ENCODE measurements around the gene SEMA3F. TPM values are rescaled to one million over a fixed set of nuclear protein-coding genes. Genes with fewer than 3 reads are reported as not detected.

SEMA3F gene
- total and polyA plus RNA-seq, 5 donors from 2014 or later = 0.52 TPM; not detected in 4

GRCh38 chr3:50181985-50182384 is 26.9 kb downstream of the SEMA3F start:
- no peaks in the 10 kb centered on the region for H3K4me1 ChIP-seq (ENCODE audit: control insufficient read depth, insufficient read depth, low read length, poor library complexity, severe bottlenecking)
- H3K36me3 ChIP-seq (ENCODE audit: control insufficient read depth, insufficient read depth, low read length) = no peaks in the 10 kb centered on the region
- no peak overlapping the region for H3K4me3 Mint-ChIP-seq
- ATAC-seq (ENCODE audit: low read depth in 2 of 2) = no peak
- H3K9me3 Mint-ChIP-seq = peaks cover 0 to 2% (median 0%) of the 10 kb centered on the region in 7 donors
- no peaks in the 10 kb centered on the region for H3K9me3 ChIP-seq (ENCODE audit: control insufficient read depth in 2 of 2, low read length in 2 of 2)
- H3K4me1 Mint-ChIP-seq = no peaks in the 10 kb centered on the region
- peaks cover 7% of the 10 kb centered on the region for H3K27me3 Mint-ChIP-seq
- no peak overlapping the region for H3K27ac Mint-ChIP-seq
- no peaks in the 10 kb centered on the region for H3K36me3 Mint-ChIP-seq
- no peak for DNase-seq
- H3K27me3 ChIP-seq (ENCODE audit: control insufficient read depth, insufficient read depth, low read length) = no peaks in the 10 kb centered on the region
- no peak overlapping the region for H3K27ac ChIP-seq (ENCODE audit: insufficient read depth, low read length, poor library complexity, severe bottlenecking)
- H3K4me3 ChIP-seq (ENCODE audit: low read depth, low read length) = no peak overlapping the region

- H3K27ac Mint-ChIP-seq = no peak overlapping the region
- no peak for DNase-seq
- peaks cover 7% of the 10 kb centered on the region for H3K27me3 Mint-ChIP-seq
- Histone ChIP-seq H3K27ac (ENCODE audit: insufficient read depth, low read length, poor library complexity, severe bottlenecking) (no peak overlapping the region), H3K4me3 (ENCODE audit: low read depth, low read length) (no peak overlapping the region), H3K27me3 (ENCODE audit: control insufficient read depth, insufficient read depth, low read length) (no peaks in the 10 kb centered on the region), H3K4me1 (ENCODE audit: control insufficient read depth, insufficient read depth, low read length, poor library complexity, severe bottlenecking) (no peaks in the 10 kb centered on the region), H3K9me3 (ENCODE audit: control insufficient read depth in 2 of 2, low read length in 2 of 2) (no peaks in the 10 kb centered on the region), H3K36me3 (ENCODE audit: control insufficient read depth, insufficient read depth, low read length) (no peaks in the 10 kb centered on the region)
- no peaks in the 10 kb centered on the region for H3K4me1 Mint-ChIP-seq
- no peak for ATAC-seq (ENCODE audit: low read depth in 2 of 2)
- H3K36me3 Mint-ChIP-seq = no peaks in the 10 kb centered on the region
- H3K4me3 Mint-ChIP-seq = no peak overlapping the region
- H3K9me3 Mint-ChIP-seq = peaks cover 0 to 2% (median 0%) of the 10 kb centered on the region in 7 donors
Measured at GRCh38 chr3:50182533-50183099, 27.5 kb downstream of the SEMA3F start.

- ATAC-seq (ENCODE audit: low read depth in 2 of 2) (no peak), DNase-seq (no peak)
- no peaks in the 10 kb centered on the region for H3K9me3 ChIP-seq (ENCODE audit: control insufficient read depth in 2 of 2, low read length in 2 of 2)
- Mint-ChIP-seq H3K4me3 (no peak overlapping the region), H3K27me3 (peaks cover 7% of the 10 kb centered on the region), H3K4me1 (no peaks in the 10 kb centered on the region), H3K9me3 (peaks cover 0 to 2% (median 0%) of the 10 kb centered on the region in 7 donors), H3K27ac (no peak overlapping the region), H3K36me3 (no peaks in the 10 kb centered on the region)
- H3K4me3 ChIP-seq (ENCODE audit: low read depth, low read length) = no peak overlapping the region
- H3K4me1 ChIP-seq (ENCODE audit: control insufficient read depth, insufficient read depth, low read length, poor library complexity, severe bottlenecking) = no peaks in the 10 kb centered on the region
- no peaks in the 10 kb centered on the region for H3K36me3 ChIP-seq (ENCODE audit: control insufficient read depth, insufficient read depth, low read length)
- H3K27ac ChIP-seq (ENCODE audit: insufficient read depth, low read length, poor library complexity, severe bottlenecking) = no peak overlapping the region
- H3K27me3 ChIP-seq (ENCODE audit: control insufficient read depth, insufficient read depth, low read length) = no peaks in the 10 kb centered on the region
Measured at GRCh38 chr3:50183755-50184154, 28.6 kb downstream of the SEMA3F start.

GRCh38 chr3:50184242-50184978 is 29.3 kb downstream of the SEMA3F start:
- no peak overlapping the region for H3K27ac Mint-ChIP-seq
- peaks cover 11% of the 10 kb centered on the region for H3K27me3 Mint-ChIP-seq
- no peaks in the 10 kb centered on the region for H3K4me1 ChIP-seq (ENCODE audit: control insufficient read depth, insufficient read depth, low read length, poor library complexity, severe bottlenecking)
- ATAC-seq (ENCODE audit: low read depth in 2 of 2) = no peak
- no peak for DNase-seq
- no peak overlapping the region for H3K4me3 ChIP-seq (ENCODE audit: low read depth, low read length)
- peaks cover 0 to 2% (median 0%) of the 10 kb centered on the region in 7 donors for H3K9me3 Mint-ChIP-seq
- H3K9me3 ChIP-seq (ENCODE audit: control insufficient read depth in 2 of 2, low read length in 2 of 2) = no peaks in the 10 kb centered on the region
- H3K27ac ChIP-seq (ENCODE audit: insufficient read depth, low read length, poor library complexity, severe bottlenecking) = no peak overlapping the region
- H3K4me1 Mint-ChIP-seq = no peaks in the 10 kb centered on the region
- H3K36me3 ChIP-seq (ENCODE audit: control insufficient read depth, insufficient read depth, low read length) = no peaks in the 10 kb centered on the region
- H3K27me3 ChIP-seq (ENCODE audit: control insufficient read depth, insufficient read depth, low read length) = no peaks in the 10 kb centered on the region
- H3K36me3 Mint-ChIP-seq = no peaks in the 10 kb centered on the region
- H3K4me3 Mint-ChIP-seq = no peak overlapping the region

GRCh38 chr3:50185230-50185629 is 30.1 kb downstream of the SEMA3F start:
- Mint-ChIP-seq H3K36me3 (no peaks in the 10 kb centered on the region), H3K9me3 (peaks cover 0 to 2% (median 0%) of the 10 kb centered on the region in 7 donors), H3K4me3 (no peak overlapping the region), H3K27ac (no peak overlapping the region), H3K27me3 (peaks cover 8% of the 10 kb centered on the region), H3K4me1 (no peaks in the 10 kb centered on the region)
- no peaks in the 10 kb centered on the region for H3K36me3 ChIP-seq (ENCODE audit: control insufficient read depth, insufficient read depth, low read length)
- no peak for ATAC-seq (ENCODE audit: low read depth in 2 of 2)
- no peak for DNase-seq
- H3K27me3 ChIP-seq (ENCODE audit: control insufficient read depth, insufficient read depth, low read length) = no peaks in the 10 kb centered on the region
- H3K4me3 ChIP-seq (ENCODE audit: low read depth, low read length) = no peak overlapping the region
- H3K4me1 ChIP-seq (ENCODE audit: control insufficient read depth, insufficient read depth, low read length, poor library complexity, severe bottlenecking) = no peaks in the 10 kb centered on the region
- no peaks in the 10 kb centered on the region for H3K9me3 ChIP-seq (ENCODE audit: control insufficient read depth in 2 of 2, low read length in 2 of 2)
- H3K27ac ChIP-seq (ENCODE audit: insufficient read depth, low read length, poor library complexity, severe bottlenecking) = no peak overlapping the region

GRCh38 chr3:50186096-50186495 is 31.0 kb downstream of the SEMA3F start:
- Mint-ChIP-seq H3K27me3 (peaks cover 4% of the 10 kb centered on the region), H3K9me3 (peaks cover 0 to 2% (median 0%) of the 10 kb centered on the region in 7 donors), H3K27ac (no peak overlapping the region), H3K4me3 (no peak overlapping the region), H3K36me3 (no peaks in the 10 kb centered on the region), H3K4me1 (no peaks in the 10 kb centered on the region)
- Histone ChIP-seq H3K27ac (ENCODE audit: insufficient read depth, low read length, poor library complexity, severe bottlenecking) (no peak overlapping the region), H3K4me3 (ENCODE audit: low read depth, low read length) (no peak overlapping the region), H3K4me1 (ENCODE audit: control insufficient read depth, insufficient read depth, low read length, poor library complexity, severe bottlenecking) (no peaks in the 10 kb centered on the region), H3K9me3 (ENCODE audit: control insufficient read depth in 2 of 2, low read length in 2 of 2) (no peaks in the 10 kb centered on the region), H3K36me3 (ENCODE audit: control insufficient read depth, insufficient read depth, low read length) (no peaks in the 10 kb centered on the region), H3K27me3 (ENCODE audit: control insufficient read depth, insufficient read depth, low read length) (no peaks in the 10 kb centered on the region)
- ATAC-seq (ENCODE audit: low read depth in 2 of 2) (no peak), DNase-seq (no peak)

- Histone ChIP-seq H3K9me3 (ENCODE audit: control insufficient read depth in 2 of 2, low read length in 2 of 2) (no peaks in the 10 kb centered on the region), H3K4me3 (ENCODE audit: low read depth, low read length) (no peak overlapping the region), H3K27me3 (ENCODE audit: control insufficient read depth, insufficient read depth, low read length) (no peaks in the 10 kb centered on the region), H3K27ac (ENCODE audit: insufficient read depth, low read length, poor library complexity, severe bottlenecking) (no peak overlapping the region), H3K4me1 (ENCODE audit: control insufficient read depth, insufficient read depth, low read length, poor library complexity, severe bottlenecking) (peaks cover 4% of the 10 kb centered on the region), H3K36me3 (ENCODE audit: control insufficient read depth, insufficient read depth, low read length) (no peaks in the 10 kb centered on the region)
- Mint-ChIP-seq H3K27me3 (peaks cover 8% of the 10 kb centered on the region), H3K9me3 (peaks cover 0 to 1% (median 0%) of the 10 kb centered on the region in 7 donors), H3K27ac (no peak overlapping the region), H3K4me1 (peaks cover 0 to 3% (median 1%) of the 10 kb centered on the region in 4 donors), H3K4me3 (no peak overlapping the region), H3K36me3 (no peaks in the 10 kb centered on the region)
- ATAC-seq (ENCODE audit: low read depth in 2 of 2) (no peak), DNase-seq (no peak)
Measured at GRCh38 chr3:50187750-50188149, 32.6 kb downstream of the SEMA3F start.

GRCh38 chr3:50189274-50189673 is 34.1 kb downstream of the SEMA3F start:
- ATAC-seq (ENCODE audit: low read depth in 2 of 2) = peak in 1 of 2 donors; percentile 23
- Histone ChIP-seq H3K4me3 (ENCODE audit: low read depth, low read length) (no peak overlapping the region), H3K9me3 (ENCODE audit: control insufficient read depth in 2 of 2, low read length in 2 of 2) (no peaks in the 10 kb centered on the region), H3K36me3 (ENCODE audit: control insufficient read depth, insufficient read depth, low read length) (no peaks in the 10 kb centered on the region), H3K27me3 (ENCODE audit: control insufficient read depth, insufficient read depth, low read length) (no peaks in the 10 kb centered on the region), H3K4me1 (ENCODE audit: control insufficient read depth, insufficient read depth, low read length, poor library complexity, severe bottlenecking) (peaks cover 19% of the 10 kb centered on the region), H3K27ac (ENCODE audit: insufficient read depth, low read length, poor library complexity, severe bottlenecking) (no peak overlapping the region)
- peaks cover 0 to 1% (median 0%) of the 10 kb centered on the region in 7 donors for H3K9me3 Mint-ChIP-seq
- H3K27ac Mint-ChIP-seq = no peak overlapping the region
- peak in 1 of 3 donors; percentile 54 for DNase-seq
- H3K27me3 Mint-ChIP-seq = peaks cover 11% of the 10 kb centered on the region
- no peaks in the 10 kb centered on the region for H3K36me3 Mint-ChIP-seq
- no peak overlapping the region for H3K4me3 Mint-ChIP-seq
- peaks cover 0 to 11% (median 2%) of the 10 kb centered on the region in 4 donors for H3K4me1 Mint-ChIP-seq

All from CD4-positive, CD25-positive, alpha-beta regulatory T cell (primary cell).